ENCODE data around the gene MSRB2. TPM values are rescaled to one million over a fixed set of nuclear protein-coding genes. Genes with fewer than 3 reads are reported as not detected.

MSRB2 gene
- 12.0 and 13.5 TPM in 2 replicates for total RNA-seq

- intact Hi-C loops (cut with micrococcal nuclease): loop anchor here (1.0 to 10.0 kb wide), 13 partner anchors 63 to 1922 kb away; partner anchors contain the start of genes DNAJC1, ENKUR, MLLT10 and OTUD1
Measured at GRCh38 chr10:23095404-23095965, at the start of gene MSRB2. TSS of gene MSRB2 (plus strand) at chr10:23095579. CDS start at chr10:23095609, 30 bp downstream.

DNA sequence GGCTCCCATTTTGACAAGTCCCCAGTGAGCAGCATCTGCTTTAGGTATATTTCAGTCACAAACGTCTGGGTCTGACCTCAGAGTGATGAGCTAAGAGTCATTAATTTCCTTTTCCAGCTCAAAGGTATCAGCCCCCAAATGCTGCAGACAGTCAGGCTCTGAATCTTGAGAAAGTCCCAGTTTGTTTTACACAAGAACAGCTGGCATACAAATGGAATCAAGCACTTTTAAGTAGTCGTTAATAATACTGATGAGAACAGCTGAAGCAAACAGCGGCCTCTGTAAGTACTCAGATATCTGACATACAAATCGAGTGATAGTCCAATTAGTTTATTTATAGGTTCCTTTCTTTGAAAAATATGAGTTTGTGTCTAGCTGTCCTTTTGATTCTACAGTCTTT is 49.4 kb upstream of the MSRB2 start:
- intact Hi-C loops (cut with micrococcal nuclease): no loop called here

- intact Hi-C loops (cut with micrococcal nuclease): no loop called here
Measured at GRCh38 chr10:23047201-23048050, 48.0 kb upstream of the MSRB2 start.

- intact Hi-C loops (cut with micrococcal nuclease): no loop called here
Measured at GRCh38 chr10:23048191-23048590, 47.2 kb upstream of the MSRB2 start.

GRCh38 chr10:23051278-23051677 is 44.1 kb upstream of the MSRB2 start:
- intact Hi-C loops (cut with micrococcal nuclease): no loop called here

DNA sequence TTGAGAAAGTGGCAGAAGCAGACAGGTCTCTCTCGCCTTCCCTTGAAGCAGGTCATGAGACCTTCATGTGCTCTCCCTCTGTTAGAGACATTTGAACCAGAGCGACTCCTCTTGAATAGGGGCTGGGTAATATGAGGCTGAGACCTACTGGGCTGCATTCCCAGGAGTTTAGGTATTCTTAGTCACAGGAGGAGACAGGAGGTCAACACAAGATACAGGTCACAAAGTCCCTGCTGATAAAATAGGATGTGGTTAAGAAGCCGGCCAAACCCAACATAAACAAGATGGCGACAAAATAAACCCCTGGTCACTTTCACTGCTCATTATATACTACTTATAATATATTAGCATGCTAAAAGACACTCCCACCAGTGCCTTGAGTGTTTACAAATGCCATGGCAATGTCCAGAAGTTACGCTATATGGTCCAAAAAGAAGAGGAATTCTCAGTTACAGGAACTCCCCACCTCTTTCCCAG is 43.5 kb upstream of the MSRB2 start:
- intact Hi-C loops (cut with micrococcal nuclease): no loop called here

GRCh38 chr10:23053036-23053435 is 42.3 kb upstream of the MSRB2 start:
- intact Hi-C loops (cut with micrococcal nuclease): no loop called here

- intact Hi-C loops (cut with micrococcal nuclease): no loop called here
Measured at GRCh38 chr10:23055424-23056185, 39.8 kb upstream of the MSRB2 start.

- intact Hi-C loops (cut with micrococcal nuclease): no loop called here
Measured at GRCh38 chr10:23056186-23056579, 39.2 kb upstream of the MSRB2 start.

DNA sequence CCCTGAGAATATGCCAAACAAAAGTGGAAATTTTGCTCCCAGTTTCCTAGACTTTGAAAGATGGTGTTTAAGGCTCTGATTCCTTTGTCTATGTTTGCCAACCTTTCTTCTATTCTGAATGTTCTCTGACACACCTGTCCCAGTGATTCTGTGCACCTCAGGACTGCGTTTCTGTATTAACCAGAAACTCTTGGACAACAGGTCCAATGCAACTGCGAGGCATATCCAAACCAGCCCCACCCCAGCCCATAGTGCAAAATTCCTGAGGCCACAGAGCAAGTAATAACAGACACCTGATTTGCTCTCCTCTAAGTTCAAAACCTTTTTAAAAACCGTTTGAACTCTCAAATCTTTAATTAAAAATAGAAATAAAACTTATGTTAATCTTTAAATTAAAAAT is 37.0 kb upstream of the MSRB2 start:
- intact Hi-C loops (cut with micrococcal nuclease): no loop called here

GRCh38 chr10:23060918-23061317 is 34.5 kb upstream of the MSRB2 start:
- intact Hi-C loops (cut with micrococcal nuclease): no loop called here

- intact Hi-C loops (cut with micrococcal nuclease): no loop called here
Measured at GRCh38 chr10:23063045-23063972, 32.1 kb upstream of the MSRB2 start.

DNA sequence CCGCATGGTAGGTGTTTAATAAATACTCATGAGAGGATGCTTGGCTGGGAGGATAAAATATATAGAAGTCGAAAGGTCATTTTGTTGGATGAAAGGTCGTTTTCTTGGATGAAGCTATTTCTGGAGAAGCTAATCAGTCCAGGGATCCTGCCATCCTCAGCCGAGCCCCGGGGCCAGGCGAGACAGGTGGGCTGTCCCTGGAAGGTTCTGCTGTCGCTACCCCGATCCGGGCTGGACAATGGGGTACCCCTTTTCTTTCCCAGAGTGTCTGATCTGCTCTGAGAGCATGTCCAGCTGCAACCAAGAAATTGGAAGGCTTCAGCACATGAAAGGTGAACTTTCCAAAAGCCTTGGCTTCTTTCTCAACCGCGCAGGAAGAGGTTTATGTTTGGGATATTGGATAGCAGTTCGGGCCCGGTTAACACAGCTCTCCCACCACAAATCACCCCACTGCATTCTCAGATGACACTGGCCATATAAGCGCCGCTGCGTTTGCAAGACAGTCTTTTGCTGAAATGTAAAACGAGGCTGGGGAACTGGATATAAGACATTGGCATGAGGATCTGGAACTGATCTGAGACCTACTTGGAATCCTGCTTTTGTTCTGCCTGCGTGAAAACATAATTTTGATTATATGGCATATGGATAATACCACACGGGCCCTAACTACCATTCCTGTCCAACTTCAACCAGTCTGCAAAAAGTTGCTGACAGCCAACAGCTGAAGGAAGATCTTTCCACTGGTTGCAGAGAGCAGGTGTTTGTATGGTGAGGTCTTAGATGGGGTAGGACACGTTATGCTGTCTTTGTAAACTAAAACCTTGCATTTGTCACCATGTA is 31.2 kb upstream of the MSRB2 start:
- intact Hi-C loops (cut with micrococcal nuclease): no loop called here

DNA sequence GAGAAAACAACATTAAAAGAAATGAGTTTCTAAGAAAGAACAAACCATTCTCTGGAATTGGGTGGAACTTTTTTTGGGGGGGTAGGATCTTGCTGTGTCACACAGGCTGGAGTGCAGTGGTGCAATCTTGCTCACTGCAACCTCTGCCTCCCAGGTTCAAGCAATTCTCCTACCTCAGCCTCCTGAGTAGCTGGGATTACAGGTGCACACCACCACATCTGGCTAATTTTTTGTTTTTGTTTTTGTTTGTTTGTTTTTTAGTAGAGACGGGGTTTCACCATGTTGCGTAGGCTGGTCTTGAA is 30.6 kb upstream of the MSRB2 start:
- intact Hi-C loops (cut with micrococcal nuclease): loop anchor here (5.0 kb wide), 2 partner anchors 512 to 1567 kb away; no protein-coding TSS in a partner anchor

- intact Hi-C loops (cut with micrococcal nuclease): loop anchor here (5.0 kb wide), 2 partner anchors 513 to 1568 kb away; no protein-coding TSS in a partner anchor
Measured at GRCh38 chr10:23065181-23065948, 30.0 kb upstream of the MSRB2 start.

- intact Hi-C loops (cut with micrococcal nuclease): loop anchor here (5.0 kb wide), 2 partner anchors 515 to 1570 kb away; no protein-coding TSS in a partner anchor
Measured at GRCh38 chr10:23067337-23067736, 28.0 kb upstream of the MSRB2 start.

GRCh38 chr10:23067939-23068775 is 27.2 kb upstream of the MSRB2 start:
- intact Hi-C loops (cut with micrococcal nuclease): loop anchor here (1.0 to 5.0 kb wide), 5 partner anchors 79 to 1571 kb away; no protein-coding TSS in a partner anchor

Data from T-helper 1 cell treated with Interleukin-12 subunit alpha and Interleukin-12 subunit beta and Interleukin-4 antibody, amounts not matched to agents 30 ng/mL and 1 ng/mL, for 36 hours (primary cell).